HCT116 (cell line): ENCODE measurements around the gene HERPUD1.

Experiments used
- CEBPB ChIP-seq: IDR thresholded peaks from 2 replicates; pipeline ENCODE4 v1.6.1; 2012; ENCODE audit warnings: low read depth
- CTCF ChIP-seq, 3 experiments: fragments of 200-600 bp in 1 of 3; sonication (generic) in 1 of 3; IDR thresholded peaks in 2 of 3; conservative IDR thresholded peaks in 1 of 3; 2 replicates each; pipeline ENCODE4 v1.5.1; 2012 to 2017; ENCODE audit warnings: low read depth in 2 of 3, low read length in 2 of 3, antibody characterized with exemption in 1 of 3, borderline replicate concordance in 1 of 3, control low read depth in 1 of 3, mild to moderate bottlenecking in 1 of 3, mixed read lengths in 1 of 3, mixed run types in 1 of 3, moderate library complexity in 1 of 3; ENCODE audit not compliant: insufficient read depth in 1 of 3
- EGR1 ChIP-seq: IDR thresholded peaks from 2 replicates; pipeline ENCODE4 v1.6.1; 2012; ENCODE audit warnings: low read depth
- ELF1 ChIP-seq: IDR thresholded peaks from 2 replicates; pipeline ENCODE4 v1.6.1; 2012; ENCODE audit warnings: low read depth, borderline replicate concordance
- EZH2 ChIP-seq: fragments of 200-600 bp; sonication (generic); IDR thresholded peaks from 2 replicates; pipeline ENCODE4 v1.6.1; 2017; ENCODE audit warnings: antibody characterized with exemption, mixed run types
- EZH2phosphoT487 ChIP-seq: fragments of 200-600 bp; IDR thresholded peaks from 2 replicates; pipeline ENCODE4 v1.6.1; 2018; ENCODE audit warnings: antibody characterized with exemption, borderline replicate concordance
- MAX ChIP-seq: IDR thresholded peaks from 2 replicates; pipeline ENCODE4 v1.6.1; 2012
- POLR2A ChIP-seq: IDR thresholded peaks from 2 replicates; pipeline ENCODE4 v1.7.0; 2011; ENCODE audit warnings: borderline replicate concordance; ENCODE audit not compliant: insufficient read depth, insufficient read length; ENCODE audit errors: extremely low read depth
- POLR2AphosphoS5 ChIP-seq: IDR thresholded peaks from 2 replicates; pipeline ENCODE4 v1.6.1; 2011; ENCODE audit warnings: mild to moderate bottlenecking, low read depth, low read length, moderate library complexity
- RAD21 ChIP-seq: IDR thresholded peaks from 2 replicates; pipeline ENCODE4 v1.6.1; 2012; ENCODE audit warnings: low read depth, mild to moderate bottlenecking
- SIN3A ChIP-seq: IDR thresholded peaks from 2 replicates; pipeline ENCODE4 v1.6.1; 2012; ENCODE audit warnings: low read depth
- ZNF274 ChIP-seq: fragments of 200-500 bp; sonication (Bioruptor generic); IDR thresholded peaks from 2 replicates; pipeline ENCODE4 v1.6.1; 2014; ENCODE audit warnings: mild to moderate bottlenecking, low read depth, low read length, inconsistent platforms

- no peak for TF ChIP-seq EGR1
- TF ChIP-seq CEBPB = no peak
- TF ChIP-seq CTCF (IDR thresholded peaks at IDR 0.05 in 2 of 3, conservative IDR thresholded peaks at IDR 0.05 in 1 of 3; ENCODE audit: borderline replicate concordance in 1 of 3, insufficient read depth in 1 of 3, low read depth in 2 of 3, low read length in 2 of 3) = no peak
- TF ChIP-seq SIN3A = no peak
- no peak for TF ChIP-seq ZNF274
- no peak for TF ChIP-seq POLR2AphosphoS5
- TF ChIP-seq EZH2 = no peak
- TF ChIP-seq RAD21 = no peak
- no peak for TF ChIP-seq POLR2A
- no peak for TF ChIP-seq EZH2phosphoT487
- no peak for TF ChIP-seq ELF1
- TF ChIP-seq MAX = no peak
Observed at GRCh38 chr16:56953006-56953405, 21.1 kb downstream of the HERPUD1 start.
